IPS DF 19.7 (cell line): Measurements from ENCODE around the gene GPC6.

Experiments used
- DNase-seq: peaks from one replicate; pipeline ENCODE4 v3.0.0-alpha.2; 2013; ENCODE audit warnings: low read depth, low spot score

The GPC6 gene

GRCh38 chr13:93730780-93731179 is 504.2 kb downstream of the GPC6 start:
- no peak for DNase-seq

GRCh38 chr13:93732186-93732585 is 505.6 kb downstream of the GPC6 start:
- no peak for DNase-seq

- no peak for DNase-seq
Observed at GRCh38 chr13:93736081-93736480, 509.5 kb downstream of the GPC6 start.

- DNase-seq: no peak
Observed at GRCh38 chr13:93736909-93737308, 510.3 kb downstream of the GPC6 start.

- DNase-seq: no peak
Observed at GRCh38 chr13:93740334-93740733, 513.7 kb downstream of the GPC6 start.

GRCh38 chr13:93744033-93744432 is 517.4 kb downstream of the GPC6 start:
- no peak for DNase-seq

GRCh38 chr13:93744886-93745285 is 518.3 kb downstream of the GPC6 start:
- DNase-seq: peak; percentile 42

GRCh38 chr13:93745884-93746283 is 519.3 kb downstream of the GPC6 start:
- no peak for DNase-seq

- no peak for DNase-seq
Observed at GRCh38 chr13:93746589-93746988, 520.0 kb downstream of the GPC6 start.

- no peak for DNase-seq
Observed at GRCh38 chr13:93750676-93751075, 524.1 kb downstream of the GPC6 start.

GRCh38 chr13:93751117-93751516 is 524.5 kb downstream of the GPC6 start:
- no peak for DNase-seq

- DNase-seq: no peak
Observed at GRCh38 chr13:93752541-93752940, 525.9 kb downstream of the GPC6 start.

- no peak for DNase-seq
Observed at GRCh38 chr13:93753639-93754038, 527.0 kb downstream of the GPC6 start.

GRCh38 chr13:93755341-93755740 is 528.7 kb downstream of the GPC6 start:
- DNase-seq: no peak

GRCh38 chr13:93758575-93758974 is 532.0 kb downstream of the GPC6 start:
- DNase-seq: no peak

GRCh38 chr13:93762708-93763426 is 536.3 kb downstream of the GPC6 start:
- DNase-seq: no peak

- no peak for DNase-seq
Observed at GRCh38 chr13:93765062-93765461, 538.5 kb downstream of the GPC6 start.

GRCh38 chr13:93765811-93766210 is 539.2 kb downstream of the GPC6 start:
- DNase-seq: no peak

GRCh38 chr13:93766719-93767118 is 540.1 kb downstream of the GPC6 start:
- no peak for DNase-seq

- no peak for DNase-seq
Observed at GRCh38 chr13:93767180-93767916, 540.7 kb downstream of the GPC6 start.

- DNase-seq: no peak
Observed at GRCh38 chr13:93767917-93768409, 541.4 kb downstream of the GPC6 start.

- no peak for DNase-seq
Observed at GRCh38 chr13:93769101-93769500, 542.5 kb downstream of the GPC6 start.

- no peak for DNase-seq
Observed at GRCh38 chr13:93769607-93770006, 543.0 kb downstream of the GPC6 start.
